Colonic mucosa (tissue), 4 donors: ENCODE measurements around the gene PDE4D. TPM values are rescaled to one million over a fixed set of nuclear protein-coding genes. Genes with fewer than 3 reads are reported as not detected.

Experiments
- DNase-seq: peaks from one replicate; pipeline ENCODE4 v3.0.0-alpha.2; 2020
- H3K27ac ChIP-seq: fragments of 200-600 bp; one replicate; pipeline ENCODE4 v1.8.0; 2021
- H3K27me3 ChIP-seq: fragments of 200-600 bp; one replicate; pipeline ENCODE4 v1.8.0; 2021
- H3K36me3 ChIP-seq: fragments of 200-600 bp; one replicate; pipeline ENCODE4 v1.8.0; 2021
- H3K4me1 ChIP-seq: fragments of 200-600 bp; one replicate; pipeline ENCODE4 v1.8.0; 2021; ENCODE audit warnings: mild to moderate bottlenecking
- H3K4me3 ChIP-seq: fragments of 200-600 bp; one replicate; pipeline ENCODE4 v1.8.0; 2021
- H3K9ac ChIP-seq, 2 donors: one replicate each; pipeline ENCODE4 v1.7.0; 2013; ENCODE audit warnings: control low read depth in 2 of 2, low read depth in 2 of 2, low read length in 2 of 2
- H3K9me3 ChIP-seq: fragments of 200-600 bp; one replicate; pipeline ENCODE4 v1.8.0; 2021
- CTCF ChIP-seq: fragments of 200-600 bp; IDR thresholded peaks from one replicate; pipeline ENCODE4 v1.8.0; 2022; ENCODE audit warnings: antibody characterized with exemption, mild to moderate bottlenecking
- intact Hi-C: fragments of 100-400 bp; cut with DNase I; formaldehyde crosslinking; loops from one replicate; pipeline ENCODE4 v1.14.1; 2022
- total RNA-seq, 2 donors: library from RNA; stranded (reverse); fragmentation: NEBNext Ultra II Directional in 1 of 2; extraction: Animal tissue kit (Norgen Biotek cat#: 25700) in 1 of 2; gene quantifications; one replicate each; pipeline ENCODE4 v1.2.1, GENCODE V29; 2021
- donor health status: healthy.
- donor health status: DM: no; HTN: no; CAD: no.
- donor health status: DM: no; HTN: no; CAD: no.

Gene PDE4D
- total RNA-seq, 2 donors from 2014 or later = 23.1 to 53.7 TPM

GRCh38 chr5:59791617-59792016 is 101.9 kb downstream of the PDE4D start:
- H3K4me1 ChIP-seq = no peaks in the 10 kb centered on the region
- no peaks in the 10 kb centered on the region for H3K27me3 ChIP-seq
- DNase-seq = no peak
- no peaks in the 10 kb centered on the region for H3K9me3 ChIP-seq
- no peak overlapping the region for H3K4me3 ChIP-seq
- H3K36me3 ChIP-seq = no peaks in the 10 kb centered on the region
- TF ChIP-seq CTCF = no peak
- intact Hi-C loops = loop anchor here (10.0 kb wide), 3 partner anchors 117 to 907 kb away; no protein-coding TSS in a partner anchor
- no peak overlapping the region for H3K27ac ChIP-seq
- no peak overlapping the region for H3K9ac ChIP-seq

GRCh38 chr5:59790776-59791475 is 102.6 kb downstream of the PDE4D start:
- Histone ChIP-seq H3K27ac (no peak overlapping the region), H3K27me3 (no peaks in the 10 kb centered on the region), H3K36me3 (no peaks in the 10 kb centered on the region), H3K9me3 (no peaks in the 10 kb centered on the region), H3K9ac (no peak overlapping the region), H3K4me1 (no peaks in the 10 kb centered on the region), H3K4me3 (no peak overlapping the region)
- no peak for DNase-seq
- no peak for TF ChIP-seq CTCF
- intact Hi-C loops = loop anchor here (10.0 kb wide), 3 partner anchors 116 to 906 kb away; no protein-coding TSS in a partner anchor

- Histone ChIP-seq H3K9ac (no peak overlapping the region), H3K4me1 (no peaks in the 10 kb centered on the region), H3K9me3 (no peaks in the 10 kb centered on the region), H3K27ac (no peak overlapping the region), H3K4me3 (no peak overlapping the region), H3K36me3 (no peaks in the 10 kb centered on the region), H3K27me3 (no peaks in the 10 kb centered on the region)
- no peak for TF ChIP-seq CTCF
- intact Hi-C loops = loop anchor here (10.0 kb wide), 3 partner anchors 116 to 906 kb away; no protein-coding TSS in a partner anchor
- no peak for DNase-seq
Observed at GRCh38 chr5:59790376-59790775, 103.2 kb downstream of the PDE4D start.

GRCh38 chr5:59789894-59790293 is 103.6 kb downstream of the PDE4D start:
- Histone ChIP-seq H3K27me3 (no peaks in the 10 kb centered on the region), H3K36me3 (no peaks in the 10 kb centered on the region), H3K9ac (no peak overlapping the region), H3K4me1 (no peaks in the 10 kb centered on the region), H3K9me3 (no peaks in the 10 kb centered on the region), H3K27ac (no peak overlapping the region), H3K4me3 (no peak overlapping the region)
- TF ChIP-seq CTCF = no peak
- DNase-seq = no peak
- intact Hi-C loops = loop anchor here (10.0 kb wide), 3 partner anchors 115 to 905 kb away; no protein-coding TSS in a partner anchor

- Histone ChIP-seq H3K4me3 (no peak overlapping the region), H3K9ac (no peak overlapping the region), H3K27ac (no peak overlapping the region), H3K36me3 (no peaks in the 10 kb centered on the region), H3K27me3 (no peaks in the 10 kb centered on the region), H3K4me1 (no peaks in the 10 kb centered on the region), H3K9me3 (no peaks in the 10 kb centered on the region)
- intact Hi-C loops = no loop called here
- DNase-seq = no peak
- no peak for TF ChIP-seq CTCF
Observed at GRCh38 chr5:59789197-59789596, 104.3 kb downstream of the PDE4D start.
